Astrocyte (in vitro differentiated cells and primary cell): ENCODE results near the gene TMA7. TPM values are rescaled to one million over a fixed set of nuclear protein-coding genes. Genes with fewer than 3 reads are reported as not detected.

Experiments
- DNase-seq: peaks from one replicate; pipeline ENCODE4 v3.0.0-alpha.2; 2010; ENCODE audit warnings: low read depth
- FAIRE-seq: peaks from 2 replicates; lab custom pipeline; 2011; peaks lifted over from hg19 to GRCh38; lab: Jason Lieb, UNC
- H2AFZ ChIP-seq: 2 replicates; pipeline ENCODE4 v1.6.0; 2012; ENCODE audit warnings: low read depth, low read length, inconsistent platforms
- H3K27ac ChIP-seq: 2 replicates; pipeline ENCODE4 v1.5.1; 2011; ENCODE audit warnings: low read depth, low read length, inconsistent platforms
- H3K27me3 ChIP-seq: 2 replicates; pipeline ENCODE4 v1.6.0; 2011; ENCODE audit warnings: low read length, inconsistent platforms; ENCODE audit not compliant: insufficient read depth
- H3K36me3 ChIP-seq: 2 replicates; pipeline ENCODE4 v1.5.1; 2011; ENCODE audit warnings: low read length, inconsistent platforms; ENCODE audit not compliant: insufficient read depth
- H3K4me1 ChIP-seq: 2 replicates; pipeline ENCODE4 v1.5.1; 2011; ENCODE audit warnings: low read length, inconsistent platforms; ENCODE audit not compliant: insufficient read depth
- H3K4me2 ChIP-seq: 2 replicates; pipeline ENCODE4 v1.6.0; 2012; ENCODE audit warnings: low read length, inconsistent platforms
- H3K4me3 ChIP-seq: 2 replicates; pipeline ENCODE4 v1.5.1; 2011; ENCODE audit warnings: low read depth, mild to moderate bottlenecking, low read length, inconsistent platforms; ENCODE audit not compliant: insufficient read depth
- H3K79me2 ChIP-seq: 2 replicates; pipeline ENCODE4 v1.6.0; 2012; ENCODE audit warnings: mild to moderate bottlenecking, low read length, inconsistent platforms; ENCODE audit not compliant: insufficient read depth
- H3K9ac ChIP-seq: 2 replicates; pipeline ENCODE4 v1.6.0; 2012; ENCODE audit warnings: mild to moderate bottlenecking, low read length, inconsistent platforms
- H3K9me3 ChIP-seq: 2 replicates; pipeline ENCODE4 v1.5.1; 2012; ENCODE audit warnings: low read depth, mild to moderate bottlenecking, low read length, inconsistent platforms; ENCODE audit not compliant: insufficient read depth
- H4K20me1 ChIP-seq: 2 replicates; pipeline ENCODE4 v1.6.0; 2012; ENCODE audit warnings: low read length, inconsistent platforms; ENCODE audit not compliant: insufficient read depth
- H3K27ac Mint-ChIP-seq: one replicate; pipeline ENCODE4 v1.8.0; 2021; ENCODE audit warnings: mild to moderate bottlenecking, mixed read lengths; ENCODE audit not compliant: unreplicated experiment
- H3K27me3 Mint-ChIP-seq: one replicate; pipeline ENCODE4 v1.8.0; 2021; ENCODE audit warnings: low read depth, mixed read lengths; ENCODE audit not compliant: unreplicated experiment
- H3K36me3 Mint-ChIP-seq: one replicate; pipeline ENCODE4 v1.8.0; 2021; ENCODE audit warnings: low read depth, mixed read lengths; ENCODE audit not compliant: unreplicated experiment
- H3K4me1 Mint-ChIP-seq: one replicate; pipeline ENCODE4 v1.8.0; 2021; ENCODE audit warnings: low read depth, mixed read lengths; ENCODE audit not compliant: unreplicated experiment
- H3K4me3 Mint-ChIP-seq: one replicate; pipeline ENCODE4 v1.8.0; 2021; ENCODE audit warnings: mild to moderate bottlenecking, moderate library complexity, mixed read lengths; ENCODE audit not compliant: unreplicated experiment
- H3K9me3 Mint-ChIP-seq: one replicate; pipeline ENCODE4 v1.8.0; 2021; ENCODE audit warnings: mild to moderate bottlenecking, mixed read lengths; ENCODE audit not compliant: unreplicated experiment
- EZH2 ChIP-seq: IDR thresholded peaks from 2 replicates; pipeline ENCODE4 v1.6.1; 2012; ENCODE audit warnings: mild to moderate bottlenecking, low read length, inconsistent platforms; ENCODE audit not compliant: insufficient read depth
- total RNA-seq: library from RNA; stranded (reverse); gene quantifications from 2 replicates; pipeline ENCODE4 v1.2.1, GENCODE V29; 2021
- TF ChIP-seq, protein P1 (sequence below): IDR thresholded peaks from 2 replicates; pipeline ENCODE4 v1.5.1; 2011; ENCODE audit warnings: low read depth, mild to moderate bottlenecking, inconsistent platforms, low read length, moderate library complexity; ENCODE audit not compliant: insufficient read depth

The TMA7 gene
- total RNA-seq, 1 donor from 2014 or later: 272 TPM

GRCh38 chr3:48395714-48396113 is 44.3 kb upstream of the TMA7 start:
- no peak overlapping the region for H3K27ac ChIP-seq
- H3K36me3 ChIP-seq: no peaks in the 10 kb centered on the region
- H3K79me2 ChIP-seq: no peaks in the 10 kb centered on the region
- no peaks in the 10 kb centered on the region for H3K4me1 Mint-ChIP-seq
- TF ChIP-seq EZH2: no peak
- TF ChIP-seq, protein P1, sequence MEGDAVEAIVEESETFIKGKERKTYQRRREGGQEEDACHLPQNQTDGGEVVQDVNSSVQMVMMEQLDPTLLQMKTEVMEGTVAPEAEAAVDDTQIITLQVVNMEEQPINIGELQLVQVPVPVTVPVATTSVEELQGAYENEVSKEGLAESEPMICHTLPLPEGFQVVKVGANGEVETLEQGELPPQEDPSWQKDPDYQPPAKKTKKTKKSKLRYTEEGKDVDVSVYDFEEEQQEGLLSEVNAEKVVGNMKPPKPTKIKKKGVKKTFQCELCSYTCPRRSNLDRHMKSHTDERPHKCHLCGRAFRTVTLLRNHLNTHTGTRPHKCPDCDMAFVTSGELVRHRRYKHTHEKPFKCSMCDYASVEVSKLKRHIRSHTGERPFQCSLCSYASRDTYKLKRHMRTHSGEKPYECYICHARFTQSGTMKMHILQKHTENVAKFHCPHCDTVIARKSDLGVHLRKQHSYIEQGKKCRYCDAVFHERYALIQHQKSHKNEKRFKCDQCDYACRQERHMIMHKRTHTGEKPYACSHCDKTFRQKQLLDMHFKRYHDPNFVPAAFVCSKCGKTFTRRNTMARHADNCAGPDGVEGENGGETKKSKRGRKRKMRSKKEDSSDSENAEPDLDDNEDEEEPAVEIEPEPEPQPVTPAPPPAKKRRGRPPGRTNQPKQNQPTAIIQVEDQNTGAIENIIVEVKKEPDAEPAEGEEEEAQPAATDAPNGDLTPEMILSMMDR: no peak
- no peaks in the 10 kb centered on the region for H3K36me3 Mint-ChIP-seq
- H3K4me3 ChIP-seq: no peak overlapping the region
- H3K27me3 ChIP-seq: peaks cover 7% of the 10 kb centered on the region
- no peaks in the 10 kb centered on the region for H3K9me3 Mint-ChIP-seq
- no peak overlapping the region for H3K4me3 Mint-ChIP-seq
- no peaks in the 10 kb centered on the region for H3K9me3 ChIP-seq
- peaks cover 14% of the 10 kb centered on the region for H3K27me3 Mint-ChIP-seq
- no peaks in the 10 kb centered on the region for H3K4me1 ChIP-seq
- H3K4me2 ChIP-seq: no peak overlapping the region
- no peak for FAIRE-seq
- no peak overlapping the region for H3K9ac ChIP-seq
- DNase-seq: no peak
- H4K20me1 ChIP-seq: no peaks in the 10 kb centered on the region
- H3K27ac Mint-ChIP-seq: no peak overlapping the region
- H2AFZ ChIP-seq: no peak overlapping the region

DNA sequence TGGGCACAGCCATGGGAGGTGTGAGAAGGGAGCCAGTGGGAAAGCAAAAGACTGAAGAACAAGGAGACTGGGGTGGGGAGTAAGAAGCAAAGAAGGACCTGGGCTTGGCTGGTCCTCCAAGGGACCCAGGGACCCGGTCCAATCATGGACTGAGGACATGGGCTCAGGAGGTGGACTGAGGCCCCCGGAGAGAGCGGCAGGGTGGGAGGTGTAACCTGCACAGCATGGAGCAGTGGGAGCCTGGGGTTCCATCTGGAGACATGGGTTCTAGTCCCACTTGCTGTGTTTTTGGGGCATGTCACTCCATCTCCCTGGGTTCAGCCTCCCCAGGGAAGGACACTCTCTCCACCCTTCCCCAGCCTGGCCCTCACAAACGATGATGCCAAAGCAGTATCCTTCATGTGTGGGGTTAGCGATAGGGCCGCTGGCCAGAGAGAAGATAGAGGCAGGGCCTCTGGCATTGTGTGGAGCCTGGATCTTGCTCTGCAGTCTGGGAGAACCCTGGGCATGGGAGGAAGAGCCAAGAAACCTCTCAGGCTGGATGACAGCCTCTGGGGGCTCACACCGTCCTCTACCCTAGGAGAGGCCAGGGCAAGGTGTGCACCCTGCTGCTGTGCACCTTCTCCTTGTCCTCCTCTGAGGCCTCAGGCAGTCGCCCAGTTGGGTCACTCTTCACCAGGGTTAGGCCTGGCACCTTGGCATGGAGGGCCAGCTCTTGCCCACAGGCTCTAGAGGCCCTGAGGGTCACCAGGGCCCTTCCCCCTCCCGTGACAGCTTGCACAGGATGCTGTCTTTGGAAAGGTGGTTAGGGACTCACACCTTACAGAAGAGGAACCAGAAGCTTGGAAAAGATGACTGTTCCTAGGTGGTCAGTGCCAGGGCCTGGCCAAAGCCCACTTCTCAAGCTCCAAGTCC is 42.0 kb upstream of the TMA7 start:
- no peak for DNase-seq
- no peak overlapping the region for H3K4me3 Mint-ChIP-seq

More for the DNA sequence above, 42.0 kb upstream of the TMA7 start:
- H4K20me1 ChIP-seq: no peaks in the 10 kb centered on the region
- peaks cover 13% of the 10 kb centered on the region for H3K27me3 Mint-ChIP-seq
- FAIRE-seq: no peak
- H3K4me1 Mint-ChIP-seq: peaks cover 8% of the 10 kb centered on the region
- H3K27me3 ChIP-seq: peaks cover 7% of the 10 kb centered on the region
- no peak overlapping the region for H3K4me2 ChIP-seq
- TF ChIP-seq EZH2: no peak
- TF ChIP-seq, protein P1: no peak
- no peak overlapping the region for H3K27ac ChIP-seq
- H3K9me3 ChIP-seq: no peaks in the 10 kb centered on the region
- no peak overlapping the region for H3K4me3 ChIP-seq
- no peak overlapping the region for H3K9ac ChIP-seq
- no peaks in the 10 kb centered on the region for H3K36me3 ChIP-seq
- H3K79me2 ChIP-seq: no peaks in the 10 kb centered on the region
- peaks cover under 1% of the 10 kb centered on the region for H3K36me3 Mint-ChIP-seq
- H2AFZ ChIP-seq: no peak overlapping the region
- no peaks in the 10 kb centered on the region for H3K9me3 Mint-ChIP-seq
- H3K4me1 ChIP-seq: peaks cover 8% of the 10 kb centered on the region
- H3K27ac Mint-ChIP-seq: no peak overlapping the region
